Activated naive CD4-positive, alpha-beta T cell treated with anti-CD3 and anti-CD28 coated beads, Interleukin-2, amount 10 ng/mL, durations not matched to agents 7 days and 5 days (primary cell): ENCODE measurements around the gene SCN4A.

Source experiments
- CTCF ChIA-PET: fragments of 350-600 bp; sonication (Branson Sonifier 250); formaldehyde crosslinking; loops from one replicate; lab custom pipeline; 2021; ENCODE audit warnings: antibody characterized with exemption; lab: Charles Lee
- DNase-seq: peaks from one replicate; pipeline ENCODE4 v3.0.0-alpha.2; 2020
- H3K27ac Mint-ChIP-seq: one replicate; pipeline ENCODE4 v1.8.0; 2021; ENCODE audit warnings: mild to moderate bottlenecking, moderate library complexity, mixed read lengths
- H3K27me3 Mint-ChIP-seq: one replicate; pipeline ENCODE4 v1.8.0; 2021; ENCODE audit warnings: mild to moderate bottlenecking, mixed read lengths
- H3K36me3 Mint-ChIP-seq: one replicate; pipeline ENCODE4 v1.8.0; 2021; ENCODE audit warnings: mixed read lengths
- H3K4me1 Mint-ChIP-seq: one replicate; pipeline ENCODE4 v1.8.0; 2021; ENCODE audit warnings: mixed read lengths
- H3K4me3 Mint-ChIP-seq: one replicate; pipeline ENCODE4 v1.8.0; 2021; ENCODE audit warnings: mild to moderate bottlenecking, moderate library complexity, mixed read lengths
- H3K9me3 Mint-ChIP-seq: one replicate; pipeline ENCODE4 v1.8.0; 2021; ENCODE audit warnings: mixed read lengths

The SCN4A gene

GRCh38 chr17:63967953-63968352 lies 4.8 kb downstream of the SCN4A start:
- no peak for DNase-seq
- no peak overlapping the region for H3K27ac Mint-ChIP-seq
- CTCF ChIA-PET = interaction anchor here (1.0 to 2.9 kb wide), 4 partner anchors 23 to 58 kb away, joined by 3 to 11 read pairs (median 5); no protein-coding TSS in a partner anchor

DNA sequence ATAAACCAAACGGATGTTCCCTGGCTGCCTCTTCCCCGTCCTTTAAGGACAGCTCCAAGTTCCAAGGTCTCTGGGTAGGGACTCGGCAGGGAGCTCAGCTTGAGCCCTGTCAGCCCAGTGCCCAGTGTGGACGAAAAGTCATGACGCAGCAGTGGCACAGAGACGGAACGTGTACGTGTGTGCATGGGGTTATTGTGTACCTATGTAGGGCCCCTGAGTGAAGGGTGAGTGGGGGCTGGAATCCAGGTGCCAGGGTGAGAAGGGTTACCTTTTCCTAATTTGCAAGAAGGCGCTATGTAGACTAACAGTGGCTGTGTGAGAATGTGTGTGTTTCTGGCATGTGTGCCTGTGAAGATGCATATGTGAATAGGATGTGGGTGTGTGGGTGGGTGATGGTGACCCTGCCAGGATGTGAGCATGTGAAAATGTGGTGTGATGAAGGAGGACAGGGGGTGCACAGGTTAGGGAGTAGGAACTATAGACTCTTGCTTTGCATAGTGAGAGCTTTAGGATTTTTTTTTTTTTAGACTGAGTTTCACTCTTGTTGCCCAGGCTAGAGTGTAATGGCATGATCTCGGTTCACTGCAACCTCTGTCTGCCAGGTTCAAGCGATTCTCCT lies 6.0 kb downstream of the SCN4A start:
- H3K4me3 Mint-ChIP-seq = no peak overlapping the region
- CTCF ChIA-PET = interaction anchor here (0.8 to 2.9 kb wide), 4 partner anchors 10 to 47 kb away, joined by 3 to 11 read pairs (median 4); no protein-coding TSS in a partner anchor
- H3K9me3 Mint-ChIP-seq = no peaks in the 10 kb centered on the region
- peaks cover 9% of the 10 kb centered on the region for H3K4me1 Mint-ChIP-seq
- no peak overlapping the region for H3K27ac Mint-ChIP-seq
- DNase-seq = peak; percentile 54
- H3K36me3 Mint-ChIP-seq = no peaks in the 10 kb centered on the region
- H3K27me3 Mint-ChIP-seq = peaks cover 33% of the 10 kb centered on the region

More at GRCh38 chr17:63967953-63968352, 4.8 kb downstream of the SCN4A start:
- Mint-ChIP-seq H3K4me1 (peaks cover 6% of the 10 kb centered on the region), H3K36me3 (no peaks in the 10 kb centered on the region), H3K9me3 (no peaks in the 10 kb centered on the region), H3K27me3 (peaks cover 26% of the 10 kb centered on the region), H3K4me3 (no peak overlapping the region)

- no peaks in the 10 kb centered on the region for H3K9me3 Mint-ChIP-seq
- H3K4me3 Mint-ChIP-seq = no peak overlapping the region
- peaks cover 30% of the 10 kb centered on the region for H3K27me3 Mint-ChIP-seq
- peaks cover 11% of the 10 kb centered on the region for H3K4me1 Mint-ChIP-seq
- no peaks in the 10 kb centered on the region for H3K36me3 Mint-ChIP-seq
- CTCF ChIA-PET = interaction anchor here (1.2 to 3.5 kb wide), 2 partner anchors 16 to 44 kb away, joined by 4 to 10 read pairs; no protein-coding TSS in a partner anchor
- no peak for DNase-seq
- no peak overlapping the region for H3K27ac Mint-ChIP-seq
These were observed 9.6 kb downstream of the SCN4A start for GRCh38 chr17:63963123-63963522.

- Mint-ChIP-seq H3K9me3 (no peaks in the 10 kb centered on the region), H3K4me3 (no peak overlapping the region), H3K36me3 (no peaks in the 10 kb centered on the region), H3K4me1 (peaks cover 10% of the 10 kb centered on the region), H3K27me3 (peaks cover 28% of the 10 kb centered on the region), H3K27ac (no peak overlapping the region)
- CTCF ChIA-PET = interaction anchor here (1.5 kb wide), 1 partner anchor 171 kb away, joined by 3 read pairs; no protein-coding TSS in a partner anchor
- no peak for DNase-seq
These were observed 10.4 kb downstream of the SCN4A start for GRCh38 chr17:63962298-63962744.

DNA sequence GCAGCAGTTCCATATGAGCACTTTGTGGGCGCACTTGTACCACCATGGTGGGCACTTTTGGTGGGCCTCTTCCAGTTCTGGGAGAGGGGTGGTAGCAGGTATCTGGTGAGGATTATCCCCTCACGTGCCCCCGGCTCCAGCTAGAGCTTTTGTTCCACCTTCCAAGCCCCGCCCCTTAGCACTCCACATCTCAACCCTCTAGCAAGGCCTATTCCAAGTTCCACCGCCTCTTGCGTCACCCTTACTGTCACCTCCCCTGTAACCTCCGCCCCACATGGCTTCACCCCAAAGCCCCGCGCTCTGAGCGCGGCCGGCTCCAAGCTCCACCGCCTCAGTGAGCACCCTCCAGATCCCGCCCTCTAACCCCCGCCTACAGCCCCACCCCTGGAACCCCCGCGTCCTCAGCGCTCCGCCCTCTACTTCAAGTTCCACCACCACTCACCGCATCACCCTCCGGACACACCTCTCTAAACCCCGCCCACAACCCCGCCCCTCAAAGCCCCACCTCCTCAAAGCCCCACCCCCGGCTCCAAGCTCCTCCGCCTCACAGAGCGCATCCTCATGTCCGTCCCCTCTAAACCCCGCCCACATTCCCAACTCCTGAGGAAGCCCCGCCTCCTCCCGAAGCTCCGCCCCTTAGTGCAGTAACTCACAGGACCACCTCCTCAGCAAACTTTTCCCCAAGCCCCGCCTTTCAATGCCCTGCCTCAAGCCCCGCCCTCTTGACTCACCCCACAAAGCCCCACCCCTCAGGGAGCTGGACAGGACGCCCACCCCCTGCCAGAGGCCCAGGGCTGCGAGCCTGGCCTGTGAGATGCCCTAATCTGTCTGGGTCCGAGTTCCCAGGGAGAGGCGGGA lies 11.1 kb downstream of the SCN4A start:
- CTCF ChIA-PET = interaction anchor here (1.0 to 1.5 kb wide), 2 partner anchors 30 to 172 kb away, joined by 3 read pairs; partner anchors contain the start of gene CD79B
- peaks cover 28% of the 10 kb centered on the region for H3K27me3 Mint-ChIP-seq
- no peak overlapping the region for H3K4me3 Mint-ChIP-seq
- H3K27ac Mint-ChIP-seq = no peak overlapping the region
- peaks cover 6% of the 10 kb centered on the region for H3K4me1 Mint-ChIP-seq
- no peaks in the 10 kb centered on the region for H3K36me3 Mint-ChIP-seq
- no peaks in the 10 kb centered on the region for H3K9me3 Mint-ChIP-seq
- peak; percentile 53 for DNase-seq

DNA sequence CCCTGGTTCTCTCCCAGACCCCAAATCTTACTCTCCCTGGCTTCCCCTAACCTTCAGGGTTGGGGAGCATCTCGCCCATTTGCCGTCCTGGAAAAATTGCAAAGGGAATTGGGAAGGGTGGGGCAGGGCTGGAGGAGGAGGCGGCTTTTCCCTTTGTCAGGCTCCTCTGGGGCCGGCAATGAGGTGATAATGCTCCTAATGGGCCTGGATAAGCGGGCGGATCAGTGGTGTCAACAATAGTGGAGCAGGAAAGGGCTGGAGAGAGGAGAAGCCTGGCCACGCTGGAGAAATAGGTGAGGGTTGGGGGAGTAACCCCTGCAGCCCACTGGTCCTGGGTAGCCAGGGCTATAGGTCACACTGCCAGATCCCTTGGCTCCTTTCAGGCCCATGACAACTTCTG lies 12.3 kb downstream of the SCN4A start:
- H3K4me3 Mint-ChIP-seq = no peak overlapping the region
- CTCF ChIA-PET = interaction anchor here (1.0 to 4.8 kb wide), 3 partner anchors 12 to 28 kb away, joined by 3 to 27 read pairs (median 4); partner anchors contain the start of gene CD79B
- no peak for DNase-seq
- H3K27ac Mint-ChIP-seq = no peak overlapping the region
- peaks cover 36% of the 10 kb centered on the region for H3K27me3 Mint-ChIP-seq
- no peaks in the 10 kb centered on the region for H3K9me3 Mint-ChIP-seq
- peaks cover 5% of the 10 kb centered on the region for H3K4me1 Mint-ChIP-seq
- no peaks in the 10 kb centered on the region for H3K36me3 Mint-ChIP-seq

DNA sequence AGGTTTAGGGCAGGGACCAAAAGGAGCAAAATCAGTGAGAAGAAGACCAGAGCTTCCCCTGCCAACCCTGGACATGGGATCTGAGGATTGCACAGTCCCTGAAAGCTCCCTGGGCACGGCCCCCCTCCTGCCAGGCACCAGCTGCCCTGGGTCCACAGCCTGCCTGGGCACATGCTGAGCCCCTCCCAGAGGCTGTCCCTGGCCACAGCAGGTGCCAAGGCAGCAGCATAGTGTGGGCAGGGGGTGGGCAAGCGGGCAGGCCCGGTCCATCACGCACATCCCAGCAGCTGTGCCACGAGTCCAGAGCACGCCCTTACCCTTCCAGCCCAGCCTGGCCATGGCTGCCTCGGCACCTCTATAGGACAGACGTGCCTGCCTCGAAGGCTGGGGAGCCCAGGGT lies 12.7 kb downstream of the SCN4A start:
- CTCF ChIA-PET = interaction anchor here (1.0 to 4.8 kb wide), 2 partner anchors 11 to 14 kb away, joined by 4 to 27 read pairs; no protein-coding TSS in a partner anchor
- Mint-ChIP-seq H3K27ac (no peak overlapping the region), H3K36me3 (no peaks in the 10 kb centered on the region), H3K4me3 (no peak overlapping the region), H3K4me1 (peaks cover 6% of the 10 kb centered on the region), H3K9me3 (no peaks in the 10 kb centered on the region), H3K27me3 (peaks cover 36% of the 10 kb centered on the region)
- DNase-seq = no peak

GRCh38 chr17:63956296-63956920 lies 16.3 kb downstream of the SCN4A start:
- Mint-ChIP-seq H3K36me3 (no peaks in the 10 kb centered on the region), H3K9me3 (no peaks in the 10 kb centered on the region), H3K27ac (peak overlapping the region; percentile 77), H3K4me3 (no peak overlapping the region), H3K4me1 (peaks cover 23% of the 10 kb centered on the region), H3K27me3 (peaks cover 38% of the 10 kb centered on the region)
- no peak for DNase-seq
- CTCF ChIA-PET = interaction anchor here (1.0 to 4.8 kb wide), 4 partner anchors 8 to 69 kb away, joined by 3 to 27 read pairs (median 4); no protein-coding TSS in a partner anchor

DNA sequence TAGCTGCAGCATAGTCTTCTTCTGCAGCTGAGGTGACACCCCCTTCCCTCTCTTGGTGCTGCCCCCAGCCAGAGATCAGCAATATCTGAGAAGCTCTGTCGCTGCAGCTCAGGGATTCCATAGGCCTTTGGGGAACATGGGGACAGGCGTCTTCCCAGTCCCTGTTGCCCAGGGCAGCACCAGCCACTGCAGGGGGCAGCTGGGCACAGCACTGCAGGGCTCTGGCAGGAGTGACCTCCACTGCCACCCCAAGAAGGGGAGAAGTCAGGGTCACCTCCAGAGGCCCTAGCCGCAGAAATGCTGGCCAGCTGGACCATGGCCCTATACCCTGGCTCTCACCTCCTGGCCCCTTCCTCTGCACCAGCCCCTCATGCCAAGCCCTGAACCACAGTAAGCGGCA lies 16.9 kb downstream of the SCN4A start:
- no peak overlapping the region for H3K4me3 Mint-ChIP-seq
- CTCF ChIA-PET = interaction anchor here (1.0 to 4.8 kb wide), 5 partner anchors 9 to 70 kb away, joined by 3 to 27 read pairs (median 4); no protein-coding TSS in a partner anchor

GRCh38 chr17:63955232-63955631 lies 17.5 kb downstream of the SCN4A start:
- Mint-ChIP-seq H3K9me3 (no peaks in the 10 kb centered on the region), H3K27me3 (peaks cover 42% of the 10 kb centered on the region), H3K4me3 (no peak overlapping the region), H3K4me1 (peaks cover 22% of the 10 kb centered on the region), H3K27ac (peak overlapping the region; percentile 6), H3K36me3 (no peaks in the 10 kb centered on the region)
- no peak for DNase-seq
- CTCF ChIA-PET = interaction anchor here (1.3 to 1.9 kb wide), 2 partner anchors 35 to 38 kb away, joined by 3 to 7 read pairs; no protein-coding TSS in a partner anchor

More for the DNA sequence above, 16.9 kb downstream of the SCN4A start:
- no peak for DNase-seq
- Mint-ChIP-seq H3K27ac (peak overlapping the region; percentile 77), H3K27me3 (peaks cover 40% of the 10 kb centered on the region), H3K9me3 (no peaks in the 10 kb centered on the region), H3K4me1 (peaks cover 22% of the 10 kb centered on the region), H3K36me3 (no peaks in the 10 kb centered on the region)

GRCh38 chr17:63954402-63955063 lies 18.2 kb downstream of the SCN4A start:
- CTCF ChIA-PET = interaction anchor here (1.9 kb wide), 1 partner anchor 36 kb away, joined by 7 read pairs; no protein-coding TSS in a partner anchor
- no peak overlapping the region for H3K4me3 Mint-ChIP-seq
- peak; percentile 53 for DNase-seq
- H3K9me3 Mint-ChIP-seq = no peaks in the 10 kb centered on the region
- H3K36me3 Mint-ChIP-seq = no peaks in the 10 kb centered on the region
- H3K27me3 Mint-ChIP-seq = peaks cover 41% of the 10 kb centered on the region
- peak overlapping the region; percentile 56 for H3K27ac Mint-ChIP-seq
- H3K4me1 Mint-ChIP-seq = peaks cover 22% of the 10 kb centered on the region

GRCh38 chr17:63950940-63951907 lies 21.5 kb downstream of the SCN4A start:
- peak; percentile 61 for DNase-seq
- CTCF ChIA-PET = interaction anchor here (0.6 to 2.5 kb wide), 15 partner anchors 12 to 188 kb away, joined by 3 to 22 read pairs (median 4); partner anchors contain the start of genes CD79B, CSHL1 and GH1

More at GRCh38 chr17:63950940-63951907, 21.5 kb downstream of the SCN4A start:
- no peaks in the 10 kb centered on the region for H3K36me3 Mint-ChIP-seq
- H3K4me3 Mint-ChIP-seq = no peak overlapping the region
- peaks cover 32% of the 10 kb centered on the region for H3K4me1 Mint-ChIP-seq
- H3K27me3 Mint-ChIP-seq = peaks cover 61% of the 10 kb centered on the region
- H3K27ac Mint-ChIP-seq = no peak overlapping the region
- no peaks in the 10 kb centered on the region for H3K9me3 Mint-ChIP-seq
